Stimulated activated CD8-positive, alpha-beta memory T cell treated with anti-CD3 and anti-CD28 coated beads, Interleukin-15, amount 100 ng/mL, for 4 hours (primary cell): ENCODE measurements around the gene TPGS2.
"Not testable (repeated sequence)": the region's sequence is repeated elsewhere in the genome, so short reads cannot be mapped to it uniquely, and the experiment has no call there.

Experiments used
- DNase-seq, 2 donors: peaks; one replicate each; pipeline ENCODE4 v3.0.0-alpha.2; 2020; ENCODE audit warnings: low read depth in 2 of 2

Gene TPGS2

DNA sequence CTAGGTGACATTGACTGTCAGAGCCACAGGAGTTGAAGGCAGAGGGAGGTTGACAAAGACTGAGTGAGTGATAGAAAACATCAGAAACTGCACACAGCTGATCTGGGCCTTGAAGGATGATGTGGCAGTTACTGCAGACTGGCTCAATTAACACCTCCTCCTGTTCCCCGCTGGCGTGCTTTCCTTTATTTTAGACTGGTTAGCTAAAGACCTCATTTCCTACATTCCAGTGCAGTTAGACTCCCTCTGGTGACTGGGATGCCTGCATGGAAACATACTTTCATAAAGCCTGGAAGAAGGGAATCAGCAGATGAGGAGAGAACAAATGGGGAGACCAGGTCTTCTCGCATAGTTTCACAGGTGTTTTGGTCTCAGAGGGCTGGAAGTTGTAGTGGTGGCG lies 7.1 kb downstream of the TPGS2 start:
- no peak for DNase-seq

DNA sequence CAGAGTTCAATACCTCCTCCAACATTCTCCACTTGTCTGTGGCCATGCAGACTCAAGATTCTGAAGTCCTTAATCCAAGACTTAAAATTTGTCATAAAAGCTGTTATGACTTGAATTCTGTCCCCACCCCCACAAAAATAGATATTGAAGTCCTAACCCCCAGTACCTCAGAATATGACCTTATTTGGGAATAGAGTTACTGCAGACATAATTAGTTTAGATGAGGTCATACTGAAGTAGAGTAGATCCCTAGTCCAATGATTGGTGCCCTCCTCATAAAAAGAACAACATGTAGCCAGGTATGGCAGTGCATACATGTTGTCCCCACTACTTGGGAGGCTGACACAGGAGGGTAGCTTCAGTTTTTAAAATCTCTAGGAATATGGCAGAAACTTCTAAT lies 9.2 kb downstream of the TPGS2 start:
- DNase-seq = no peak

DNA sequence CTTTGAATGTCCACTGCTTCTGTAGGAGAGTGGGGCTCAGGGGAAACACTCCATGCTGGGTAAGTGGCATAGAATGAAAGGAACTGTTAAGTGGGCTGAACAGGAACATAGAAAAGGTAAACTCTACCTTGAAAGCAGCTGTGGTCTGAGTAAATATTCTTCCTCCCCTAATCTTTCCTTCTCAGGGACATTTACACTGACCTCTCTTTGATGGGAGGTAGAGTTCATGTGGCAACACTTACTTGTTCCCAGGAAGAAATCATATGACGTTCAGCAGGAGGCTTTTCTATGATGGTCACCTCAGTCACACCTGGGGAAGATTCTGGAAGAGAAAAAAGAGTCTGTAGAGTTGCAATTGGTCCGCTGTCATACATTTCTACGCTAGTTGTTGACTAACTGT lies 10.2 kb downstream of the TPGS2 start:
- no peak for DNase-seq

DNA sequence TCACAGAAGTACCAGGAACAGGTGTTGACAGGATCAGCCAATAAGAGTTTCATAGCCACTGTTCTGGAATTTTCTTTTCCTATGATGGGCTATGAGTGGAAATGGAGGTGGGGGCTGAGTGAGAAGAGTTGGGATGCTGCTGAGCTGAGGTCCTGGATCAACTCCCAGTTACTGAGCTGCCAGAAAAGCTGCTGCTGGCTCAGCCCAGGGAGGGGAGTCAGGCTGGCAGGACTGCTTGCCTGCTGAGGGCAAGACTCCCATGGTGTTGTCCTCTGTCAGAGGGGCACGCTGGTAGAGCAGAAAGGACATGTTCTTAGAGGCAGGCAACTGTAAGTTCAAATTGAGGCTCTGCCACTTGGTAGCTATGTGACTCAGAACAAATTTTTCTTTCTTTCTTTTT lies 11.8 kb downstream of the TPGS2 start:
- no peak for DNase-seq

DNA sequence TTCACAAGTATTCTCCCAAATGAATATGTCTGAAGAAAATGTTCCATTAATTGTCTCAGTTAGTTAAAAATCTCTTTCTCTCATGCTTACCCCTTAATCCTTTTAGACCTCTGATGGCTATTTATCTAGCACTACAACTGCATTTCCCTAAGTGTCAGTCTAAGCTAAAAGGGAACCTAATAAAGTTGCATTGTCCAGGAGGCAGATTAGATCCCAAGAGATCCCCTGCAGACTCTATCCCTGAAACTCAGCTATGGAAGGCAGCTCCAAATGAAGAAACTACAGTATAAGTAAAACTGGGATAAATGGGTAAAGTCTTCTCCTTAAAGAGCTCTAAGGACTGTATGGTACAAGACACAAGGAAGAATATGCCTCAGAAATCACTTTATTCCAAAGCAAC lies 12.7 kb downstream of the TPGS2 start:
- not testable (repeated sequence) for DNase-seq

DNA sequence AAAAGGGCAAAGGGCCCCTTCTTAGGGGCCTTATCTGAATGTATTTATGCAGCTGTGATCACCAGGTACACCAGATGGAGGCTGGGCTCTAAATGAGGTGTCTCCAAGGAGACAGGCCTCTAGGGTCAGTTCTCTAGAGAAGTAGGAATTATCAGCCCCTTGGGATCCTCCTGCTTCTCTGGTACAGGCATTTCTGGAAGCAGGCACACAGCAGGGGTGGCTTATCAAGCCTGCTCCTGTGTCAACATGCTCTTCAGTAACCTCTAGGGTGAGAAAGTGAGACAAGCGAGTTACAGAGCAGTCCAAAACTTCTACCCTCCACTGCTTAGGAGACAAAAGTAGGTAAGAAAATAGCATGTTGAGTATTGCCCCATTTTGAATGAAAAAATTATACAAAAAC lies 13.8 kb downstream of the TPGS2 start:
- DNase-seq = no peak

DNA sequence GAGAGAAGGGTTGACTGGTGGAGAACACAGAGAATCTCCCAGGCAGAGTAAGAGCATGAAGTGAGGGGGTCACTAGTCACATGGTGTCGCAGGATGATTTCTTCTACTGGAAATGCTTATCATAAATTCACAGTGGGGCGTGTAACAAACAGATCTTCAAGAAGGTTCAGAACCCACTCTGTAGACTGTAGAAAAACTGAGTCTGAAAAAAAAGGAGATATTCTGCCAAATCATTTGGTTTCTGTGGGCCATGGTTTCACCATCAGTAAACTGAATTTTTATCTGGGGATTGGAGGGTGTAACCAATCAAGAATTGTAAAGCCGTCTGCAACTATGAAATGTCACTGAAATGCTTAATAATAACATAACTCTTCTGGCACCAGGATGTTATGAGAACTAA lies 15.0 kb downstream of the TPGS2 start:
- DNase-seq = no peak

DNA sequence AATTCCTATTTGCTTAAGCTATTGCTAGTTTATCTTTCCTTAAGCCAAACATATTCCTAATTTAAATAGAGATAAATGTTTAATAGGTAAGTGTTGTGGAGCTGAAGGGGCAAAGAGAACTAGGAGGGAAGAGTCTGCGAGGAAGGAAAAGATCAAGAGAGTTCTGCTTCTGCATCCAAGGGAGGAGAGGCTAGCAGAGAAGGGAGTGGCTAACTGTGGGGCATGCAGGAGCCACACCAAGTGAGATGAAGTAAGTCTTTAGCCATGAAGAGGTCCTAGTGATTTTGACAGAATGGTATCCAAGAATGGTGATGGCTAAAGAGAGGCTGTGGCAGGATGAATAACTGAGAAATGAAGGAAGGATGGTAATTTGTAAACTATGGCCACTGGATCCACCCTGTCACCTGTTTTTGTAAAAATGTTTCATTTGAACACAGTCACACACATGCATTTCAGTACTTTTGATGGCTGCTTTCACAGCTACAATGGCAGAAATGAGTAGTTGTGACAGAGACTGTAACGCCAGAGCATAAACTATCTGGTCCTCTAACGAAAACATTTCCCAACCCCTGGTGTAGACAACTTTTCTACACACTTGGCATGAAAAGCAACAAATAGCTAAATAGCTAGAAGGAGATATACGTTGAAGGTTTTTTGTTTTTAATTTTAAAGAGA lies 15.6 kb downstream of the TPGS2 start:
- no peak for DNase-seq

DNA sequence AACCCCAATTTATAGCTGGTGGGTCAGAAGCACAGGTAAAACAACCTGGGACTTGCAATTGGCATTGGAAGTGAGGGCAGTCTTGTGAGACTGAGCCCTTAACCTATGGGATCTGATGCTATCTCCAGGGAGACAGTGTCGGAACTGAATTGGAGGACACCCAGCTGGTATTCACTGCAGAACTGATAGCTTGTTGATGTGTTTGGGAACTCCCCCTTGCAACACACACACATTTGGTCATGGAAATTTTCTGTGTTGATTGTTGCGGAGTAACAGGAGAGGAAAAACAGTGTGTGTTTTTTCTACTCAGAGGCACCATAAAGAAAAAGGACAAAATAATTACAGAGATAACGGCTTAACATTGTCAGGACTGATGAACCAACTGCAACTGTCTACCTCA lies 16.1 kb downstream of the TPGS2 start:
- no peak for DNase-seq

DNA sequence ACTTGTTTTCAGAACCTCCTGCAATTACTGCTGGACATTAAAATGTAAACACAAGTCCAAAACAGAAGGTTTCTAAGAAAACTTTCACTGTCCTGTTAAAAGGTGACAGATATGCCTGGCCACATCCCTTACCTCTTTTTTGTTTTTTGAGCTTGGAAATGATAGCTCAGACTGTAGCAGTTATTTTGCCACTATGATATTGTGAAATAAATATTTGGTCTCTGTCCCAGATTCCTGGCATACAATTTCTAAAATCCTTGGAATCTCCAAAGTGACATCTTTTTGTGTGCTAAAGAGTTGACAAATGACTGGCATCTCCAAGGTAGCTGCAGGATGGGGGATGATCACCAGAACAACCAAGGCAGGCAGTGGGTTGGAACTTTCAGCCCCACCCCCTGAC lies 16.8 kb downstream of the TPGS2 start:
- DNase-seq = no peak

DNA sequence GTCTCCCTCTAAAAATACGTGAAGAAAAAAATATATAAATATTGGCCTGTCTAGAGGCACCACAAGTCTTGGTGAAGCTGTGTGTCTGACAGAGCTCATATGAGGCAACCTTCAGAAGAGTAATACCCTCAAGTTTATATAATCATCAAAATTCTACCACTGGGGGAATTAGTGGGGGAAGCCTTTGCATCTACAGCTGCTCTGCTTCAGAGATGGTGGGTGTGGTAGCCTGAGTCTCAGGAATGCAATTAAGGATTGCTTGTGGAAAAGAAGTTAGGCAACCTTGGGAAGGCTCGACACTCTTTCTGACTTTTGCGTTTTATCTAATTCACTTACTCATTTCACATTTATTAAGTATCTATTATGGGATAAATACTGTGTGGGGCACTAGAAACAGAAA lies 17.4 kb downstream of the TPGS2 start:
- no peak for DNase-seq

DNA sequence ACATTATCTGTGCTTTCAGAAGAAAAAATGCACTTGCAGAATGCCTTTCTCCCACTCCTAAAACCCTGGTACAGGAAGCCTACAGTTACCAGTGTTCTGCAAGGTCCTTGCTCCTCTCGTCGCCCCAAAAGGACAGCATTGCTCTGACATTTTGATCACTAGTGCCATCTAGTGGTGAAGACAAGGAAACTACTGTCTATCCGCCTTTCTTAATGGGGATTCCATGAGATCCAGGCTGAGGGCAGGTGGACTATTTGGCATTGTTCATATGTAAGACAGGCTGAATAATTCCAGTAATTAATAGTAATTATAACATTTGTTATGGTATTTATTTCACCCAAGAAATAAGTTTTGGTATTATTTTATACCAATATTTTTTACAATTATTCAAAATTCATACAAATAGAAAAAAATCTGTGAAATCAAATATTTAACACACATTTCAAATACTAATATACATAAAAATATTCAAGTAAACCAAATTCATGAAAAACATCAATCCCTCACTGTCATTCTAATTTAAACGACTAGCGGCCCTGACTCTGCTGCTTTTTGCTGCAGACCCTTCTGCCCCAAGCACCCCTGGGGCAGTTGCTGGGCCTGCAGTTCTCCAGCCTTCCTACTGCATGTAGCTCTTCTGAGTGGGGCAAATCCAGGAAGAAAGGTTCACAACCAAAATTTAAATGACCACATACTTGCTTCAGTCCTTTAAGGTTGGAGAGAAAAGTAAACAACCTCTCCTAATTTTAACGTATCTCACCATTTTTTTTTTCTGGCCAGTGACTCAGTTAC lies 19.0 kb downstream of the TPGS2 start:
- DNase-seq = no peak

DNA sequence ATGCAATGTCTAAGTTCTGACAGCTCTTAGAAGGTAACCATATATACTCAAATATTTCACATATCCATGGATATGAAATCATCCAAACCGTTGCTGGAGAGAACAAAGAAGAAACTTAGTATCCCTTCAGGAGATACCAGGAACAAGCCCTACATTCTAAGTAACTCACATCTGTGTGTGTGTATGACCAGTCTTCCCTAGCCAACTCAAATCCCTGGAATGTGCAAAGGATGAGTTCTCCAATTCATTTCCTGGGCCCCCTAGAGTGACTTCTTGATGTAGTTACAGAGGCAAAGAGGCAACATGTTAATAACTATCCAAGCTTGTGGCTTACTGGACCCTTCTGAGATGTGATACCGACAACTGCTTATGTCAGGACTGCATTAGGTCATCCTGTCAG lies 20.1 kb downstream of the TPGS2 start:
- DNase-seq = no peak

DNA sequence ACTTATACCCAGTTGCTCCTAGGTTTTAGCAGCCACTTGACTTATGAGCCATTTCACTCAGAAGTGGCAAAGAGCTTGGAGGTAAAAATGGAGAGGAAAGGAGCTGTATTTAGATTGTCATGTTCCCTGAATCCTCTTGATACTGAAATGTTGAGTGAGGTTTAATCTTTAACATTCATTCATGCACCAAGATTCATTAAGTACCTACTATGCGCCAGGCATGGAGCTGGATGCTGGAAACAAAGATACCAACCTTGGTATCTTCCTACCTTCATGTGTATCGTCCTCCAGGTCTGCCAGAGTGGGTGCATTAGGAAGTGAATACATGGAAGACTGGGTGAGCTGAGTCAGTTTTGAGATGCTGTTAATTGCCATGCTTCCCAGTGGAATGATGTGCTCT lies 23.7 kb downstream of the TPGS2 start:
- no peak for DNase-seq

DNA sequence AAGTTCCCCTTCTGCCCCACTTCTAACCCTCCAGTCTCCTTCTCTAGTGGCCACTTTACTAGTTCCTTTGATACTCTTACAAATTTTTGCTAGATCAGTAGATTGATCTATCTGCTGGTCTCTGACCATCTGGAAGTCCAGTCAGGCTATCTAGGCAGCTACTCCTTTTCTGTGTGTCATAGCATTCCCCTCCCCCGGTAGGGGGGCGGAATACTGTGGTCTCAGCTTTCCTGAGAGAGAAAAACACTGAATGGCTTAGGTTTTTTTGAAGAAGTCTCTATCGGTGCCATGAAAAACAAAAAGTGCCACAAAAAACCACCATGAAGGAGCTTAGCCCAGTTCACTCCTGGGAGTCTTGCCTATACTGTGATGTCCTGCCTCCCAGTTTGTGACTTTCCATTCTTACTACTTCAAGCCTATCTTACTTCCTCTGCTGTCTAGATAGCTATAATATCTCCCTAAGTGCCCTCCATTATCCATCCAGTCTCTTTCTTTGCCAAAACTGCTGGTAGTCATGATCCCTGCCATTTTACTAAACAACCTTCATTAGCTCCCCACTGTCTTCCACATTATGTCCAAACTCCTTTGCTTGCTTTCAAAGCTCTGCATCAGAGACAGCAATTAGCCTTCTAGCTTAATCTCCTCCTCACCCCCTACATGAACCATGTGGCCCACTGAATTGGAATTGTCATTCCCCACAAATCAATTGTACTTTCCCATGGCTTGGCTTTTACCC lies 29.9 kb downstream of the TPGS2 start:
- no peak for DNase-seq

DNA sequence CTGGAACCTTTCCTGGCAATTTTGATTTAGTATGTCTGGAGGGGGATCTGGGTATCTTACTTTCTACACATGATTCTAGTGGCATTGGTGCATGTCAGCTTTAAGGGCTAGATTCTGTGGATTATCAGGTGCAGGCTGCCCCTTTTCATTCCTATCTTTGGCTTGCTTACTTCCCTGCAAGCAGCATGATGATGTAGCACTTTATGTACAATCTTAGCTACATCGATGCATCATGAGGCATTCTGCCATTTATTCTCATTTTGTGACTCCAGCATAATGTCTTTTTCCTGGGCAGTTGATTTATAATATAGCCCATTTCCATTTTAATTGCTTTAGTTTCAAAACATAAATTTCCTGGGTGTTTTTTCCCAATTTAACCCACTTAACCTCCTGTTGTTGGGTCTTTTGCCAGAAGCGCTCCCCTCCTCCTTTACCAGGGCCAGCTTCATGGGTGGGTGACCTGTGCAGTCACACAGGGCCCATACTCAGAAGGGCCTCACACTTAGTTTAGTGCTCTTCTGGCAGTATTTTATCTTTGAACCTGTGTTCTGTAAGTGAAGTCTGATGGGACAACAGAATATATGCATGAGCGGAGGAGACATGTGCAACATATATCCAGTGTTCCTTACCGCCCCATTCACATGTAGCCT lies 36.0 kb downstream of the TPGS2 start:
- DNase-seq = no peak

DNA sequence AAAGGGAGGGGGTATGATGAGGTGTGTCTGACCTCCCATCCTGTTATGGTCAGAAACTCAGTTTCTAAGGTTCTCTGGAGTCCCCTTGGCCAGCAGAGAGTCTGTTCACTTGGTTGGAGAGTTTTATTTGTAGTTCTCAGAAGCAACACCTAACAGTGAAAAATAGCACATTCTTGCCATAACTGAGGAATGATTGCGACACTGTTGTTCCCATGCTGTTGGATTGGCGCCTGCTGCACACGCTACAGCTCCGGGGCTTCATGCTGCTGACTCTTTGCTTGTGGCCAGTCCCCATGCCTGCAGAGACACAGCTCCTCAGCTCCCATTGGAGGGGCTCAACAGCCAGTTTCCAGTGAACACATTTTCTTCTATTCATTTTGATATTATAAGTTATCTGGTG lies 42.1 kb downstream of the TPGS2 start:
- DNase-seq = no peak

DNA sequence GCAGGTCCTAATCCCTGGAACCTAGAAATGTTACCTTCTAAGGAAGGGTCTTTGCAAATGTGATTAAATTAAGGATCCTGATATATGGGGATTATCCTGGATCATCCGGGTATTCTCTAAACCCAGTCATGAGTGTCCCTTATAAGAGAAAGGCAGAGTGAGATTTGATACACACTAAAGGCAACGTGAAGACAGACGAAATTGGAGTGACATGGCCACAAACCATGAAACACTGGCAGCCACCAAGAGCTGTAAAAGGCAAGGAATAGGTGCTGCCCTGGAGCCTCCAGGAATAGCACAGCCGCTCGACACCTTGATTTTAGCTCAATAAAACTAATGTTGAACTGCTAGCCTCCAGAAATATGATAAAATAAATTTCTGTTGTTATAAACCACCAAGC lies 45.0 kb downstream of the TPGS2 start:
- no peak for DNase-seq

DNA sequence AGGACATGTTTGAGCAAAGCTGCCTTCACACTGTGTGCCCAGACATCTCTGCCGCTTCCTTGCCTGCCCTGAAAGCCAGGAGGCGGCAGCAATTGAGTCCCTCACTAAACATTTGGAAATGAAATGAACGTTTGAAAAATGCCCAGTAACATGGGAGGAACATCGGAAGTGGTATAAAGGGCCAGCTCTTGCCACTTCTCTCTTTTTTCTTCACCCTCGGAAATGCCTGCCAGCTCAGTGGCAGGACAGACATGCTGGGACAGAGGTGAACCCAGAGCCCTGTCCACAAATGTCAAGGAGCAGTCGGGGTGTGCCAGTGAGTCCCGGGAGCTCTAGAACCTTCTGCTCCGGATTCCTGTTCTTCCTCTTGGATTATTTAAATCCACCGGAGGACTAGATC lies 46.1 kb downstream of the TPGS2 start:
- DNase-seq = no peak

DNA sequence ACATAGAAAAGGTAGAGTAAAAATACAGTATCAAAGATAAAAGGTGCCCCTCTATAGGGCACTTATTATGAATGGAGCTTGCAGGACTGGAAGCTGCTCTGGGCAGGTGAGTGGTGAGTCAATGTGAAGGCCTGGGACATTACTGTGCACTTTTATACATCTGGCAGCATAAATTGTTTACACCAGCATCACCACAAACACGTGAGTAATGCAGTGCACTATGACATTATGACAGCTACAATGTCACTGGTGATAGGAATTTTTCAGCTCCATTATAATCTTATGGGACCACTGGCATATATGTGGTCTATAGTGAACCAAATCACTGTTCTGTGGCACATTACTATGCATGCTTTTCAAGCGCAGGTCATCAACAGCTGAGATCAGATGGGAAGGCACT lies 48.1 kb downstream of the TPGS2 start:
- no peak for DNase-seq

DNA sequence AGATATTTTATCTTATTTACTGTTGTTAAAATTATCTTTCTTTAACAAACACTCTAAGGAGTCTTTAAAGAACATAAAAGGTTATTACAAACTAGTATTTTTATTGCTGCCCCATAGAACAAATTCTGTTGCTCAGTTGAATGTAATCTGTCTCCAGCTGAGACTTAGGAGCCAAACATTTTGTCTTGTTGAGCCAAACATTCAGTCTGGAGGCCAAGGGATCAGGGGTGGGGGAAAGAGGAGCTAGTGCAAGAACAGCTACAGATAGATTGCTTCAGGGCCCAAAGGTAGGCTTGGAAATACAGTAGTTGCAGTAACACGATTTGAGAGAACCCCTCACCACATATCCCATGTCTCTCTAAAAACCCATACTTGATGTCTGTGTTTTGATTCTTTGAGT lies 51.2 kb downstream of the TPGS2 start:
- no peak for DNase-seq

DNA sequence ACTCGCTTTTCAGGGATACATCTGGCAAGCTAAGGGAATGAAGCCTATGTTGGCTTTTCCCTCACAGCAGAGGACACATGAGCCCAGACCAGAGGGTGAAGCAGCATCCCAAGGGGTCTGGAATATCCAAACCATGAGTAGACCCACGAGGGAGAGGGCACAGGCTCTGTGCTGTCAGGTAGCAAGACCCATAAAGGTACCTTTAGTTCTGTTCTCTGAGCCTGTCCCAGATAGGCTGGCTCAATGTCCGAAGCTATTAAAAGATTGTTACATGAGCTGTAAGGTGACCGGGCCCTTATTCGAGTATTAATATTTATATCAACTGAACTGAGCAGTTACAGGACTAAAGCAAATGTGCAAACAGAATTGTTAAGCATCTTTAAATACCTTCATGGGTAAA lies 52.2 kb downstream of the TPGS2 start:
- no peak for DNase-seq

DNA sequence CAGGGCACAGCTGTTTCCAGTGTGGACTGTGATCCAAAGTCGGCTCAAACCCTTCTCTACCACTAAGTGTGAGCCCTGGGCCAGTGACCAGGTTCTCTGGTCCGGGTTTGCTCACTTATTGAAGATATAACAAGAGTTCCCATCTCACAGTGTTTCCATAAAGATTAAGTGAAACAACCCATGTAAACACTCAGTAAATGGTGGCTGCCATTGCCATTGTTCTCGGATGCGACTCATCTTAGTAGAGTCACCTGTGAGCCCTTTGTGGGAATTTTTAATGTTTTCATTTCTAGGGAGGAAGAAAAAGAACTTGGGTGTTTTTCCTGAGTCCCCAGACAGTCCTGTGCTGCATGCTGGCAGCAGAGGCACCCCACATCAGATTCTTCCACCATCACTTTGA lies 53.4 kb downstream of the TPGS2 start:
- DNase-seq = no peak
